A549 (cell line): Measurements from ENCODE around the gene PIBF1. TPM values are rescaled to one million over a fixed set of nuclear protein-coding genes. Genes with fewer than 3 reads are reported as not detected.

Experiments used
- ATAC-seq, 2 experiments: fragments of 200-7000 bp in 1 of 2; fragments of >200 bp in 1 of 2; cut with Nextera tagmentation in 1 of 2; cut with Tn5 transposase in 1 of 2; 3 replicates each; pipeline versions ENCODE4 v1.8.0 to v1.9.1; 2018 to 2020; ENCODE audit warnings: mild to moderate bottlenecking in 1 of 2, moderate library complexity in 1 of 2
- CTCF ChIA-PET: fragments of 300-600 bp; sonication (Branson Sonifier 250); formaldehyde crosslinking; extraction: SDS; loops from one replicate; lab custom pipeline; 2021; ENCODE audit warnings: antibody characterized with exemption, inconsistent platforms; lab: Yijun Ruan, JAX
- POLR2A ChIA-PET: fragments of 350-600 bp; formaldehyde crosslinking; extraction: SDS; loops from one replicate; lab custom pipeline; 2021; ENCODE audit warnings: antibody characterized with exemption, inconsistent platforms; lab: Yijun Ruan, JAX
- DNase-seq, 2 experiments: peaks; one replicate each; pipeline versions ENCODE4 v3.0.0 to v3.0.0-alpha.2; 2011 to 2016; ENCODE audit warnings: low read depth in 1 of 2, low spot score in 1 of 2
- FAIRE-seq: peaks from 2 replicates; lab custom pipeline; 2011; peaks lifted over from hg19 to GRCh38; lab: Jason Lieb, UNC
- H3K27ac ChIP-seq, 2 experiments: fragments of >200 bp; sonication (Bioruptor Twin); formaldehyde crosslinking; 3 replicates each; pipeline ENCODE4 v1.5.1; 2016 to 2017
- H3K4me1 ChIP-seq: fragments of >200 bp; sonication (Bioruptor Twin); formaldehyde crosslinking; 3 replicates; pipeline ENCODE4 v1.6.1; 2016
- H3K4me2 ChIP-seq: fragments of >200 bp; sonication (Bioruptor Twin); formaldehyde crosslinking; 3 replicates; pipeline ENCODE4 v1.6.1; 2016
- H3K4me3 ChIP-seq: fragments of >200 bp; sonication (Bioruptor Twin); formaldehyde crosslinking; 3 replicates; pipeline ENCODE4 v1.5.1; 2016
- H3K9me3 ChIP-seq: fragments of >200 bp; sonication (Bioruptor Twin); formaldehyde crosslinking; 3 replicates; pipeline ENCODE4 v1.6.1; 2016
- ATOH8 ChIP-seq: fragments of 250-450 bp; sonication (Bioruptor Pico); IDR thresholded peaks from 2 replicates; pipeline ENCODE4 v1.5.0; 2020; ENCODE audit warnings: low read depth, mild to moderate bottlenecking, moderate library complexity
- BCL3 ChIP-seq: fragments of >200 bp; sonication (Bioruptor Twin); formaldehyde crosslinking; IDR thresholded peaks from 3 replicates; pipeline ENCODE4 v1.6.1; 2016
- CEBPB ChIP-seq, 2 experiments: fragments of >200 bp in 1 of 2; sonication (Bioruptor Twin) in 1 of 2; formaldehyde crosslinking in 1 of 2; IDR thresholded peaks; 2 replicates each; pipeline ENCODE4 v1.6.1; 2012 to 2016
- CHD2 ChIP-seq: fragments of 150-350 bp; IDR thresholded peaks from 2 replicates; pipeline ENCODE4 v1.6.1; 2014; ENCODE audit warnings: low read length; ENCODE audit not compliant: partially characterized antibody
- EHF ChIP-seq: fragments of 250-450 bp; sonication (Bioruptor Pico); IDR thresholded peaks from 2 replicates; pipeline ENCODE4 v1.5.0; 2020; ENCODE audit warnings: mild to moderate bottlenecking
- ELK1 ChIP-seq: fragments of 150-350 bp; IDR thresholded peaks from 2 replicates; pipeline ENCODE4 v1.6.1; 2014; ENCODE audit warnings: low read depth, mild to moderate bottlenecking, low read length
- ESRRA ChIP-seq: fragments of 150-350 bp; IDR thresholded peaks from 2 replicates; pipeline ENCODE4 v1.6.1; 2014; ENCODE audit warnings: mild to moderate bottlenecking, low read length, borderline replicate concordance
- FOSL2 ChIP-seq, 2 experiments: fragments of 450-650 bp in 1 of 2; fragments of >200 bp in 1 of 2; sonication (Bioruptor Twin) in 1 of 2; formaldehyde crosslinking; IDR thresholded peaks; 2 replicates each; pipeline versions ENCODE4 v1.5.0 to v1.6.1; 2016 to 2020; ENCODE audit warnings: mild to moderate bottlenecking in 1 of 2, moderate library complexity in 1 of 2
- GATA3 ChIP-seq: IDR thresholded peaks from 2 replicates; pipeline ENCODE4 v1.6.1; 2012; ENCODE audit warnings: borderline replicate concordance
- HDAC2 ChIP-seq: fragments of 200-600 bp; sonication (generic); IDR thresholded peaks from 2 replicates; pipeline ENCODE4 v1.6.1; 2016
- HES2 ChIP-seq: fragments of >200 bp; sonication (Bioruptor Twin); formaldehyde crosslinking; IDR thresholded peaks from 2 replicates; pipeline ENCODE4 v1.6.1; 2016
- HEYL ChIP-seq: fragments of 250-450 bp; sonication (Bioruptor Pico); IDR thresholded peaks from 2 replicates; pipeline ENCODE4 v1.8.0; 2021; ENCODE audit warnings: mild to moderate bottlenecking, moderate library complexity
- HOXA7 ChIP-seq: fragments of 250-450 bp; sonication (Bioruptor Pico); IDR thresholded peaks from 2 replicates; pipeline ENCODE4 v1.5.0; 2020; ENCODE audit warnings: mild to moderate bottlenecking, moderate library complexity
- HOXB13 ChIP-seq: fragments of 250-450 bp; sonication (Bioruptor Pico); IDR thresholded peaks from 2 replicates; pipeline ENCODE4 v1.5.0; 2020; ENCODE audit warnings: low read depth, mild to moderate bottlenecking, moderate library complexity
- HOXB5 ChIP-seq: fragments of 250-450 bp; sonication (Bioruptor Pico); IDR thresholded peaks from 2 replicates; pipeline ENCODE4 v1.5.0; 2020; ENCODE audit warnings: mild to moderate bottlenecking, moderate library complexity
- JUN ChIP-seq, 2 experiments: fragments of >200 bp; sonication (Bioruptor Twin); formaldehyde crosslinking; IDR thresholded peaks; 2 replicates in 1 of 2; 3 replicates in 1 of 2; pipeline ENCODE4 v1.6.1; 2016 to 2017
- KDM1A ChIP-seq: fragments of 200-600 bp; sonication (generic); IDR thresholded peaks from 2 replicates; pipeline ENCODE4 v1.6.1; 2016; ENCODE audit warnings: low read depth, mild to moderate bottlenecking
- KDM5A ChIP-seq: fragments of 200-600 bp; sonication (generic); IDR thresholded peaks from 2 replicates; pipeline ENCODE4 v1.6.1; 2016; ENCODE audit warnings: antibody characterized with exemption, mild to moderate bottlenecking
- MAX ChIP-seq: IDR thresholded peaks from 2 replicates; pipeline ENCODE4 v1.6.1; 2012
- MAZ ChIP-seq: fragments of 150-350 bp; IDR thresholded peaks from 2 replicates; pipeline ENCODE4 v1.6.1; 2014; ENCODE audit warnings: antibody characterized with exemption, low read depth, low read length, borderline replicate concordance
- MYC ChIP-seq: IDR thresholded peaks from 2 replicates; pipeline ENCODE4 v1.6.1; 2012; ENCODE audit warnings: mild to moderate bottlenecking, inconsistent platforms, low read length, improper control_type of control experiment, borderline replicate concordance
- NFE2L2 ChIP-seq: fragments of 150-350 bp; conservative IDR thresholded peaks from 2 replicates; pipeline ENCODE4 v1.6.1; 2014; ENCODE audit warnings: low read length
- PHF8 ChIP-seq: fragments of 200-600 bp; sonication (generic); IDR thresholded peaks from 2 replicates; pipeline ENCODE4 v1.6.1; 2016; ENCODE audit warnings: low read depth, mild to moderate bottlenecking, antibody characterized with exemption, moderate library complexity, borderline replicate concordance
- POLR2A ChIP-seq: IDR thresholded peaks from 2 replicates; pipeline ENCODE4 v1.6.1; 2012; ENCODE audit warnings: mild to moderate bottlenecking, low read length
- POLR2AphosphoS2 ChIP-seq: conservative IDR thresholded peaks from 2 replicates; pipeline ENCODE4 v1.6.1; 2012; ENCODE audit warnings: low read length, improper control_type of control experiment, inconsistent platforms
- RAD21 ChIP-seq, 2 experiments: fragments of >200 bp in 1 of 2; sonication (Bioruptor Twin) in 1 of 2; formaldehyde crosslinking in 1 of 2; IDR thresholded peaks in 1 of 2; conservative IDR thresholded peaks in 1 of 2; 2 replicates in 1 of 2; 3 replicates in 1 of 2; pipeline ENCODE4 v1.6.1; 2012 to 2018; ENCODE audit warnings: inconsistent platforms in 1 of 2
- RARB ChIP-seq: fragments of 250-450 bp; sonication (Bioruptor Pico); IDR thresholded peaks from 2 replicates; pipeline ENCODE4 v1.8.0; 2021; ENCODE audit warnings: mild to moderate bottlenecking, moderate library complexity
- RCOR1 ChIP-seq: fragments of 150-350 bp; IDR thresholded peaks from 2 replicates; pipeline ENCODE4 v1.6.1; 2014; ENCODE audit warnings: antibody characterized with exemption, low read length, low read depth
- RNF2 ChIP-seq: fragments of 200-600 bp; sonication (generic); IDR thresholded peaks from 2 replicates; pipeline ENCODE4 v1.6.1; 2016; ENCODE audit warnings: low read depth, mild to moderate bottlenecking, antibody characterized with exemption, moderate library complexity, borderline replicate concordance
- SMC3 ChIP-seq: fragments of >200 bp; sonication (Bioruptor Twin); formaldehyde crosslinking; IDR thresholded peaks from 3 replicates; pipeline ENCODE4 v1.6.1; 2018; ENCODE audit warnings: inconsistent platforms
- TFCP2L1 ChIP-seq: fragments of 250-450 bp; sonication (Bioruptor Pico); IDR thresholded peaks from 2 replicates; pipeline ENCODE4 v1.5.0; 2021; ENCODE audit warnings: mild to moderate bottlenecking
- ZFP36 ChIP-seq: fragments of 450-650 bp; IDR thresholded peaks from 2 replicates; pipeline ENCODE4 v1.6.1; 2014; ENCODE audit warnings: borderline replicate concordance; ENCODE audit not compliant: partially characterized antibody
- ZNF302 ChIP-seq: fragments of 250-450 bp; sonication (Bioruptor Pico); IDR thresholded peaks from 2 replicates; pipeline ENCODE4 v1.9.0; 2021; ENCODE audit warnings: inconsistent platforms, mild to moderate bottlenecking, moderate library complexity
- whole genome bisulfite sequencing: methylation state at CpG from one replicate; pipeline ENCODE4 v1.1.6; 2017; ENCODE audit errors: missing lambda C conversion rate; 5-methylcytosine and 5-hydroxymethylcytosine counted together
- polyA plus RNA-seq, 4 experiments: library from polyadenylated mRNA; depleted of rRNA in 3 of 4; stranded (reverse); fragments of >200 nt; fragmentation: RNase III in 1 of 4; extraction: RNeasy Plus Mini Kit Qiagen cat#74134 plus additional on column Dnase treatment in 1 of 4; gene quantifications; 2 replicates in 3 of 4; 3 replicates in 1 of 4; pipeline ENCODE4 v1.2.3, GENCODE V29; 2011 to 2017

Gene PIBF1
- polyA plus RNA-seq, 2 of the 4 experiments (the other 2 are of a cell fraction), result 5.0 to 10.6 TPM

GRCh38 chr13:73025217-73026012 is 243.5 kb downstream of the PIBF1 start:
- no peak overlapping the region for H3K27ac ChIP-seq
- CTCF ChIA-PET, result interaction anchor here (0.5 to 1.4 kb wide), 2 partner anchors 10 to 16 kb away, joined by 3 to 4 read pairs; no protein-coding TSS in a partner anchor
- H3K9me3 ChIP-seq, result no peaks in the 10 kb centered on the region
- DNase-seq, result no peak
- 65% methylated on average over 5 of the region's 5 CpGs for WGBS
- TF ChIP-seq CHD2 (no peak), HOXB5 (no peak), HOXA7 (CRISPR knock-in tag) (no peak), CEBPB (IDR thresholded peaks at IDR 0.05) (no peak), RAD21 (conservative IDR thresholded peaks at IDR 0.05 in 1 of 2, IDR thresholded peaks at IDR 0.05 in 1 of 2) (no peak), KDM1A (no peak), MAZ (no peak), POLR2AphosphoS2 (no peak), MAX (no peak), HES2 (no peak), BCL3 (no peak), SMC3 (no peak), FOSL2 (IDR thresholded peaks at IDR 0.05) (no peak), FOSL2 (CRISPR knock-in tag; IDR thresholded peaks at IDR 0.05) (no peak), HDAC2 (no peak), ZNF302 (no peak), HEYL (no peak), MYC (no peak)
- H3K4me2 ChIP-seq, result no peak overlapping the region
- FAIRE-seq, result no peak
- 0 out of 3 replicates have a peak, but pooled peaks cover 4% of the 10 kb centered on the region for H3K4me1 ChIP-seq
- H3K4me3 ChIP-seq, result no peak overlapping the region
- ATAC-seq, result no peak
- POLR2A ChIA-PET, result no interaction called here

GRCh38 chr13:73034901-73035300 is 253.0 kb downstream of the PIBF1 start:
- POLR2A ChIA-PET, result no interaction called here
- CTCF ChIA-PET, result interaction anchor here (0.5 to 0.7 kb wide), 4 partner anchors 11 to 146 kb away, joined by 3 to 4 read pairs (median 3); no protein-coding TSS in a partner anchor
- Histone ChIP-seq H3K27ac (peak overlapping the region in 1 of 2 experiments; percentile 48; a peak in 1 of 6 replicates), H3K4me1 (peaks cover 41% of the 10 kb centered on the region), H3K4me3 (no peak overlapping the region), H3K4me2 (no peak overlapping the region), H3K9me3 (no peaks in the 10 kb centered on the region)
- 88% methylated on average over 2 of the region's 2 CpGs for WGBS
- ATAC-seq, result no peak
- DNase-seq, result no peak
- TF ChIP-seq ESRRA (no peak), RCOR1 (no peak), GATA3 (no peak), ELK1 (no peak), RARB (CRISPR knock-in tag) (no peak), EHF (CRISPR knock-in tag) (no peak), NFE2L2 (no peak), PHF8 (no peak), ZNF302 (no peak), KDM5A (no peak), RNF2 (no peak), JUN (IDR thresholded peaks at IDR 0.05) (no peak), HOXB13 (CRISPR knock-in tag) (no peak), ZFP36 (no peak), TFCP2L1 (CRISPR knock-in tag) (no peak), ATOH8 (no peak), POLR2A (no peak)
- no peak for FAIRE-seq
